K562 (cell line): Measurements from ENCODE around the gene SDHAF3. TPM values are rescaled to one million over a fixed set of nuclear protein-coding genes. Genes with fewer than 3 reads are reported as not detected.

Experiments
- C11orf30 ChIP-seq: fragments of 450-650 bp; IDR thresholded peaks from 2 replicates; pipeline ENCODE4 v1.6.1; 2016; ENCODE audit warnings: low read depth, mild to moderate bottlenecking
- E2F8 ChIP-seq: fragments of 450-650 bp; IDR thresholded peaks from 2 replicates; pipeline ENCODE4 v1.7.1; 2018; ENCODE audit warnings: mild to moderate bottlenecking, low read depth; ENCODE audit not compliant: partially characterized antibody
- EGR1 ChIP-seq: fragments of 450-650 bp; conservative IDR thresholded peaks from 2 replicates; pipeline ENCODE4 v1.6.1; 2017; ENCODE audit warnings: mild to moderate bottlenecking
- GATA2 ChIP-seq: sonication (generic); formaldehyde crosslinking; IDR thresholded peaks from 2 replicates; pipeline ENCODE4 v1.4.0; 2020; ENCODE audit warnings: mild to moderate bottlenecking, missing genetic modification reagents
- KLF10 ChIP-seq: fragments of 250-450 bp; sonication (Bioruptor Pico); IDR thresholded peaks from 2 replicates; pipeline ENCODE4 v1.6.1; 2021; ENCODE audit warnings: matching md5 sums
- PHF21A ChIP-seq: fragments of 450-650 bp; IDR thresholded peaks from 2 replicates; pipeline ENCODE4 v1.6.1; 2017; ENCODE audit warnings: low read depth, borderline replicate concordance
- TFE3 ChIP-seq: fragments of 450-650 bp; formaldehyde crosslinking; IDR thresholded peaks from 2 replicates; pipeline ENCODE4 v1.4.0; 2020; ENCODE audit warnings: mild to moderate bottlenecking, mixed read lengths
- ZBTB40 ChIP-seq, 2 experiments: fragments of 450-650 bp in 1 of 2; sonication (generic) in 1 of 2; formaldehyde crosslinking in 1 of 2; IDR thresholded peaks; 2 replicates each; pipeline versions ENCODE4 v1.7.1 to v1.9.0; 2016 to 2022; ENCODE audit warnings: inconsistent platforms in 1 of 2, mild to moderate bottlenecking in 1 of 2, missing genetic modification reagents in 1 of 2
- ZNF695 ChIP-seq: fragments of 450-650 bp; formaldehyde crosslinking; IDR thresholded peaks from 2 replicates; pipeline ENCODE4 v1.4.0; 2020; ENCODE audit warnings: mild to moderate bottlenecking, moderate library complexity
- polyA plus RNA-seq, 8 experiments: library from polyadenylated mRNA; depleted of rRNA in 4 of 8; stranded (reverse) in 5 of 8; unstranded in 3 of 8; fragments of >200 nt; fragmentation: Nextera tagmentation in 2 of 8; fragmentation: Illumina TruSeq in 1 of 8; extraction: Ambion mirVana in 2 of 8; extraction: Trizol in 1 of 8; gene quantifications; 2 replicates each; pipeline versions ENCODE4 v1.2.1 to v1.2.3, GENCODE V29; 2011 to 2014; ENCODE audit warnings: inconsistent platforms in 1 of 8, missing spikeins in 1 of 8
- total RNA-seq, 7 experiments: library from RNA; depleted of rRNA in 6 of 7; stranded (reverse); fragments of >200 nt in 6 of 7; fragmentation: Illumina TruSeq in 2 of 7; extraction: Trizol in 2 of 7; gene quantifications; 2 replicates each; pipeline versions ENCODE4 v1.2.1 to v1.2.3, GENCODE V29; 2011 to 2021; ENCODE audit warnings: low replicate concordance in 1 of 7

SDHAF3 gene
- total and polyA plus RNA-seq, 9 of the 15 experiments (the other 6 are each of a cell fraction or from before 2014, with no cell fraction given): 51.5 to 403 (median 145) TPM

- TF ChIP-seq ZBTB40 (IDR thresholded peaks at IDR 0.05): no peak
- TF ChIP-seq ZBTB40 (CRISPR knock-in tag; IDR thresholded peaks at IDR 0.05): no peak
- no peak for TF ChIP-seq C11orf30
- TF ChIP-seq KLF10: no peak
- TF ChIP-seq GATA2: no peak
- no peak for TF ChIP-seq EGR1
- TF ChIP-seq TFE3: no peak
- TF ChIP-seq ZNF695: no peak
- TF ChIP-seq E2F8: no peak
- TF ChIP-seq PHF21A: no peak
These were observed 13.1 kb downstream of the SDHAF3 start (continued) for GRCh38 chr7:97130417-97131139.
